A549 (cell line): Measurements from ENCODE around the gene KIF1B. TPM values are rescaled to one million over a fixed set of nuclear protein-coding genes. Genes with fewer than 3 reads are reported as not detected.

Experiments used
- ATAC-seq, 2 experiments: fragments of 200-7000 bp in 1 of 2; fragments of >200 bp in 1 of 2; cut with Nextera tagmentation in 1 of 2; cut with Tn5 transposase in 1 of 2; 3 replicates each; pipeline versions ENCODE4 v1.8.0 to v1.9.1; 2018 to 2020; ENCODE audit warnings: mild to moderate bottlenecking in 1 of 2, moderate library complexity in 1 of 2
- CTCF ChIA-PET: fragments of 300-600 bp; sonication (Branson Sonifier 250); formaldehyde crosslinking; extraction: SDS; loops from one replicate; lab custom pipeline; 2021; ENCODE audit warnings: antibody characterized with exemption, inconsistent platforms; lab: Yijun Ruan, JAX
- POLR2A ChIA-PET: fragments of 350-600 bp; formaldehyde crosslinking; extraction: SDS; loops from one replicate; lab custom pipeline; 2021; ENCODE audit warnings: antibody characterized with exemption, inconsistent platforms; lab: Yijun Ruan, JAX
- DNase-seq, 2 experiments: peaks; one replicate each; pipeline versions ENCODE4 v3.0.0 to v3.0.0-alpha.2; 2011 to 2016; ENCODE audit warnings: low read depth in 1 of 2, low spot score in 1 of 2
- FAIRE-seq: peaks from 2 replicates; lab custom pipeline; 2011; peaks lifted over from hg19 to GRCh38; lab: Jason Lieb, UNC
- H3K27ac ChIP-seq, 2 experiments: fragments of >200 bp; sonication (Bioruptor Twin); formaldehyde crosslinking; 3 replicates each; pipeline ENCODE4 v1.5.1; 2016 to 2017
- H3K4me1 ChIP-seq: fragments of >200 bp; sonication (Bioruptor Twin); formaldehyde crosslinking; 3 replicates; pipeline ENCODE4 v1.6.1; 2016
- H3K4me2 ChIP-seq: fragments of >200 bp; sonication (Bioruptor Twin); formaldehyde crosslinking; 3 replicates; pipeline ENCODE4 v1.6.1; 2016
- H3K4me3 ChIP-seq: fragments of >200 bp; sonication (Bioruptor Twin); formaldehyde crosslinking; 3 replicates; pipeline ENCODE4 v1.5.1; 2016
- H3K9me3 ChIP-seq: fragments of >200 bp; sonication (Bioruptor Twin); formaldehyde crosslinking; 3 replicates; pipeline ENCODE4 v1.6.1; 2016
- ATOH8 ChIP-seq: fragments of 250-450 bp; sonication (Bioruptor Pico); IDR thresholded peaks from 2 replicates; pipeline ENCODE4 v1.5.0; 2020; ENCODE audit warnings: low read depth, mild to moderate bottlenecking, moderate library complexity
- BCL3 ChIP-seq: fragments of >200 bp; sonication (Bioruptor Twin); formaldehyde crosslinking; IDR thresholded peaks from 3 replicates; pipeline ENCODE4 v1.6.1; 2016
- BHLHE40 ChIP-seq: IDR thresholded peaks from 2 replicates; pipeline ENCODE4 v1.6.1; 2012; ENCODE audit warnings: low read depth, low read length, inconsistent platforms
- CBX2 ChIP-seq: fragments of 200-600 bp; sonication (generic); IDR thresholded peaks from 2 replicates; pipeline ENCODE4 v1.6.1; 2016; ENCODE audit warnings: low read depth, mild to moderate bottlenecking, borderline replicate concordance
- CHD2 ChIP-seq: fragments of 150-350 bp; IDR thresholded peaks from 2 replicates; pipeline ENCODE4 v1.6.1; 2014; ENCODE audit warnings: low read length; ENCODE audit not compliant: partially characterized antibody
- E2F6 ChIP-seq: IDR thresholded peaks from 2 replicates; pipeline ENCODE4 v1.6.1; 2012; ENCODE audit warnings: low read depth, borderline replicate concordance
- EHF ChIP-seq: fragments of 250-450 bp; sonication (Bioruptor Pico); IDR thresholded peaks from 2 replicates; pipeline ENCODE4 v1.5.0; 2020; ENCODE audit warnings: mild to moderate bottlenecking
- ELK1 ChIP-seq: fragments of 150-350 bp; IDR thresholded peaks from 2 replicates; pipeline ENCODE4 v1.6.1; 2014; ENCODE audit warnings: low read depth, mild to moderate bottlenecking, low read length
- EP300 ChIP-seq, 2 experiments: fragments of >200 bp; sonication (Bioruptor Twin); formaldehyde crosslinking; IDR thresholded peaks; 2 replicates in 1 of 2; 3 replicates in 1 of 2; pipeline ENCODE4 v1.6.1; 2016 to 2017
- ESRRA ChIP-seq: fragments of 150-350 bp; IDR thresholded peaks from 2 replicates; pipeline ENCODE4 v1.6.1; 2014; ENCODE audit warnings: mild to moderate bottlenecking, low read length, borderline replicate concordance
- FOSB ChIP-seq: fragments of 250-450 bp; sonication (Bioruptor Pico); IDR thresholded peaks from 2 replicates; pipeline ENCODE4 v1.5.0; 2020; ENCODE audit warnings: mild to moderate bottlenecking, moderate library complexity
- GATA3 ChIP-seq: IDR thresholded peaks from 2 replicates; pipeline ENCODE4 v1.6.1; 2012; ENCODE audit warnings: borderline replicate concordance
- HMGXB4 ChIP-seq: fragments of 250-450 bp; sonication (Bioruptor Pico); IDR thresholded peaks from 2 replicates; pipeline ENCODE4 v1.5.0; 2021; ENCODE audit warnings: mild to moderate bottlenecking, moderate library complexity, borderline replicate concordance
- MAFK ChIP-seq: fragments of 450-650 bp; IDR thresholded peaks from 2 replicates; pipeline ENCODE4 v1.6.1; 2014; ENCODE audit not compliant: partially characterized antibody
- MAZ ChIP-seq: fragments of 150-350 bp; IDR thresholded peaks from 2 replicates; pipeline ENCODE4 v1.6.1; 2014; ENCODE audit warnings: antibody characterized with exemption, low read depth, low read length, borderline replicate concordance
- PBX3 ChIP-seq: IDR thresholded peaks from 2 replicates; pipeline ENCODE4 v1.6.1; 2012
- RAD21 ChIP-seq, 2 experiments: fragments of >200 bp in 1 of 2; sonication (Bioruptor Twin) in 1 of 2; formaldehyde crosslinking in 1 of 2; IDR thresholded peaks in 1 of 2; conservative IDR thresholded peaks in 1 of 2; 2 replicates in 1 of 2; 3 replicates in 1 of 2; pipeline ENCODE4 v1.6.1; 2012 to 2018; ENCODE audit warnings: inconsistent platforms in 1 of 2
- RARB ChIP-seq: fragments of 250-450 bp; sonication (Bioruptor Pico); IDR thresholded peaks from 2 replicates; pipeline ENCODE4 v1.8.0; 2021; ENCODE audit warnings: mild to moderate bottlenecking, moderate library complexity
- RCOR1 ChIP-seq: fragments of 150-350 bp; IDR thresholded peaks from 2 replicates; pipeline ENCODE4 v1.6.1; 2014; ENCODE audit warnings: antibody characterized with exemption, low read length, low read depth
- RFX5 ChIP-seq: fragments of 450-650 bp; IDR thresholded peaks from 2 replicates; pipeline ENCODE4 v1.7.1; 2014; ENCODE audit warnings: antibody characterized with exemption, mild to moderate bottlenecking, moderate library complexity
- RNF2 ChIP-seq: fragments of 200-600 bp; sonication (generic); IDR thresholded peaks from 2 replicates; pipeline ENCODE4 v1.6.1; 2016; ENCODE audit warnings: low read depth, mild to moderate bottlenecking, antibody characterized with exemption, moderate library complexity, borderline replicate concordance
- TP53 ChIP-seq: fragments of 250-450 bp; sonication (Bioruptor Pico); IDR thresholded peaks from 2 replicates; pipeline ENCODE4 v1.5.0; 2021; ENCODE audit warnings: mild to moderate bottlenecking, moderate library complexity
- ZFP36 ChIP-seq: fragments of 450-650 bp; IDR thresholded peaks from 2 replicates; pipeline ENCODE4 v1.6.1; 2014; ENCODE audit warnings: borderline replicate concordance; ENCODE audit not compliant: partially characterized antibody
- ZNF302 ChIP-seq: fragments of 250-450 bp; sonication (Bioruptor Pico); IDR thresholded peaks from 2 replicates; pipeline ENCODE4 v1.9.0; 2021; ENCODE audit warnings: inconsistent platforms, mild to moderate bottlenecking, moderate library complexity
- WGBS: methylation state at CpG from one replicate; pipeline ENCODE4 v1.1.6; 2017; ENCODE audit errors: missing lambda C conversion rate; 5-methylcytosine and 5-hydroxymethylcytosine counted together
- polyA plus RNA-seq, 4 experiments: library from polyadenylated mRNA; depleted of rRNA in 3 of 4; stranded (reverse); fragments of >200 nt; fragmentation: RNase III in 1 of 4; extraction: RNeasy Plus Mini Kit Qiagen cat#74134 plus additional on column Dnase treatment in 1 of 4; gene quantifications; 2 replicates in 3 of 4; 3 replicates in 1 of 4; pipeline ENCODE4 v1.2.3, GENCODE V29; 2011 to 2017

The KIF1B gene
- polyA plus RNA-seq, 2 of the 4 experiments (the other 2 are of a cell fraction): 9.8 to 18.3 TPM

- ATAC-seq (no peak), FAIRE-seq (no peak), DNase-seq (no peak)
- no peaks in the 10 kb centered on the region for H3K9me3 ChIP-seq
- H3K27ac ChIP-seq: no peak overlapping the region
- no peak overlapping the region for H3K4me3 ChIP-seq
- ChIA-PET POLR2A (no interaction called here), CTCF (interaction anchor here (0.6 to 1.3 kb wide), 2 partner anchors 71 to 122 kb away, joined by 3 to 4 read pairs; no protein-coding TSS in a partner anchor)
- TF ChIP-seq E2F6 (no peak), RARB (CRISPR knock-in tag) (no peak), EHF (CRISPR knock-in tag) (no peak), RNF2 (no peak), ESRRA (no peak), RAD21 (conservative IDR thresholded peaks at IDR 0.05 in 1 of 2, IDR thresholded peaks at IDR 0.05 in 1 of 2) (no peak), TP53 (no peak), FOSB (CRISPR knock-in tag) (no peak), CHD2 (no peak), BCL3 (no peak), ZFP36 (no peak)
- peak overlapping the region; percentile 96 for H3K4me2 ChIP-seq
- H3K4me1 ChIP-seq: peaks cover 17% of the 10 kb centered on the region; the same call in 2 of the 3 replicates
- 100% methylated on average over 1 of the region's 1 CpG for WGBS
Measured at GRCh38 chr1:10212476-10212875, 2.1 kb downstream of the KIF1B start.

- Histone ChIP-seq H3K4me2 (no peak overlapping the region), H3K9me3 (no peaks in the 10 kb centered on the region), H3K27ac (no peak overlapping the region), H3K4me3 (no peak overlapping the region), H3K4me1 (peaks cover 24% of the 10 kb centered on the region)
- ATAC-seq (no peak), DNase-seq (no peak), FAIRE-seq (no peak)
- TF ChIP-seq PBX3 (no peak), CHD2 (no peak), CBX2 (no peak), ELK1 (no peak), ZNF302 (CRISPR knock-in tag) (no peak), MAFK (no peak), RCOR1 (no peak)
- WGBS: 80% methylated on average over 3 of the region's 3 CpGs
- CTCF ChIA-PET: no interaction called here
- POLR2A ChIA-PET: no interaction called here
Measured at GRCh38 chr1:10213186-10213705, 2.9 kb downstream of the KIF1B start.

- CTCF ChIA-PET: interaction anchor here (0.7 kb wide), 1 partner anchor 34 kb away, joined by 4 read pairs; no protein-coding TSS in a partner anchor
- POLR2A ChIA-PET: no interaction called here
- no peak for DNase-seq
- no peak for FAIRE-seq
- TF ChIP-seq EP300 (IDR thresholded peaks at IDR 0.05) (no peak), RFX5 (no peak), ATOH8 (no peak), ZNF302 (CRISPR knock-in tag) (no peak), GATA3 (no peak), HMGXB4 (CRISPR knock-in tag) (no peak), MAZ (no peak), RARB (CRISPR knock-in tag) (no peak), BHLHE40 (no peak)
- WGBS: 92% methylated on average over 7 of the region's 7 CpGs
- Histone ChIP-seq H3K9me3 (no peaks in the 10 kb centered on the region), H3K4me3 (no peak overlapping the region), H3K27ac (no peak overlapping the region), H3K4me2 (no peak overlapping the region), H3K4me1 (peaks cover 20% of the 10 kb centered on the region)
- ATAC-seq: no peak
Measured at GRCh38 chr1:10216090-10216749, 5.8 kb downstream of the KIF1B start.
